KMS-11 (cell line): ENCODE data around the gene ABCD1.

Experiments used
- H2AFZ ChIP-seq: fragments of 200-600 bp; sonication (generic); 2 replicates; pipeline ENCODE4 v1.6.1; 2016; ENCODE audit warnings: antibody characterized with exemption, mixed run types, low read depth
- H3K27ac ChIP-seq: fragments of 200-600 bp; sonication (generic); 2 replicates; pipeline ENCODE4 v1.6.1; 2016; ENCODE audit warnings: mild to moderate bottlenecking, mixed run types
- H3K27me3 ChIP-seq: fragments of 200-600 bp; sonication (generic); 2 replicates; pipeline ENCODE4 v1.6.1; 2017; ENCODE audit warnings: mild to moderate bottlenecking, low read depth, mixed run types, moderate library complexity; ENCODE audit not compliant: insufficient read depth
- H3K36me3 ChIP-seq: fragments of 200-600 bp; sonication (generic); 2 replicates; pipeline ENCODE4 v1.6.1; 2017; ENCODE audit warnings: mild to moderate bottlenecking, mixed run types; ENCODE audit not compliant: insufficient read depth
- H3K4me1 ChIP-seq: fragments of 200-600 bp; sonication (generic); 2 replicates; pipeline ENCODE4 v1.6.1; 2016; ENCODE audit warnings: mild to moderate bottlenecking, low read depth, mixed run types; ENCODE audit not compliant: poor library complexity, severe bottlenecking
- H3K4me2 ChIP-seq: fragments of 200-600 bp; sonication (generic); 2 replicates; pipeline ENCODE4 v1.7.0; 2016; ENCODE audit warnings: mild to moderate bottlenecking, mixed run types
- H3K4me3 ChIP-seq: fragments of 200-600 bp; sonication (generic); IDR thresholded peaks from 2 replicates; pipeline ENCODE4 v1.6.1; 2017; ENCODE audit warnings: low read depth, low read length, mixed read lengths; ENCODE audit not compliant: insufficient read depth
- H3K79me2 ChIP-seq: fragments of 200-600 bp; sonication (generic); 2 replicates; pipeline ENCODE4 v1.6.1; 2016; ENCODE audit warnings: low read depth, mixed run types; ENCODE audit not compliant: insufficient read depth
- H3K9ac ChIP-seq: fragments of 200-600 bp; sonication (generic); 2 replicates; pipeline ENCODE4 v1.6.1; 2016; ENCODE audit warnings: mild to moderate bottlenecking, mixed run types
- H4K20me1 ChIP-seq: fragments of 200-600 bp; sonication (generic); 2 replicates; pipeline ENCODE4 v1.6.1; 2016; ENCODE audit warnings: mild to moderate bottlenecking, mixed run types; ENCODE audit not compliant: insufficient read depth
- TF ChIP-seq, protein P1 (sequence below): fragments of 200-600 bp; sonication (generic); conservative IDR thresholded peaks from 2 replicates; pipeline ENCODE4 v1.6.1; 2017; ENCODE audit warnings: low read depth, mild to moderate bottlenecking, antibody characterized with exemption, low read length, moderate library complexity, mixed read lengths

ABCD1 gene

DNA sequence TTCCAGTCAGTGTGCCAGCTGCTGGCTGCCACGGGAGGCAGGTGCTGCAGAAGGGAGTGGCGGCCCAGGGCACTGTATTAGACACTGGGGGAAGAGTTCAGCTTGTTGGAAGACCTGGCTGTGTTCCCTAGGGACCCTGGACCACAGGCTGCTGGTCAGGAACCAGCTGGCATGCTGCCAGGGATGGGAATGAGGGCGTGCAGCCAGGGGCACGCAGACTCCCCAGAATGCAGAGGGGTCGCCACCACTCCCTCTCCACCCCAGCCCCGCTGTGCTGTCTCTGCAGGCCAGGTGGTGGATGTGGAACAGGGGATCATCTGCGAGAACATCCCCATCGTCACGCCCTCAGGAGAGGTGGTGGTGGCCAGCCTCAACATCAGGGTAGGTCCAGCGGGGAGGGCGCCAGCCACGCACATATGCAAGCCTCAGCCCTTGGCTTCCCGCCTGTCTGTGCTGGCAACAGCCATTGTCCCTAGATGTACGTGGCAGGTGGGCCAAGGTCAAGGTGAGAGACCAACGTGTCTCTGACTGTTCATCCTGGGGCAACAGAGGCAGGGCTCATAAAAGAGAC is 12.3 kb downstream of the ABCD1 start:
- Histone ChIP-seq H2AFZ (no peak overlapping the region), H3K9ac (no peak overlapping the region), H3K4me3 (no peak overlapping the region), H3K27ac (no peak overlapping the region), H3K4me2 (no peak overlapping the region), H3K27me3 (no peaks in the 10 kb centered on the region), H3K4me1 (no peaks in the 10 kb centered on the region), H3K36me3 (no peaks in the 10 kb centered on the region), H3K79me2 (no peaks in the 10 kb centered on the region), H4K20me1 (no peaks in the 10 kb centered on the region)
- TF ChIP-seq, protein P1, sequence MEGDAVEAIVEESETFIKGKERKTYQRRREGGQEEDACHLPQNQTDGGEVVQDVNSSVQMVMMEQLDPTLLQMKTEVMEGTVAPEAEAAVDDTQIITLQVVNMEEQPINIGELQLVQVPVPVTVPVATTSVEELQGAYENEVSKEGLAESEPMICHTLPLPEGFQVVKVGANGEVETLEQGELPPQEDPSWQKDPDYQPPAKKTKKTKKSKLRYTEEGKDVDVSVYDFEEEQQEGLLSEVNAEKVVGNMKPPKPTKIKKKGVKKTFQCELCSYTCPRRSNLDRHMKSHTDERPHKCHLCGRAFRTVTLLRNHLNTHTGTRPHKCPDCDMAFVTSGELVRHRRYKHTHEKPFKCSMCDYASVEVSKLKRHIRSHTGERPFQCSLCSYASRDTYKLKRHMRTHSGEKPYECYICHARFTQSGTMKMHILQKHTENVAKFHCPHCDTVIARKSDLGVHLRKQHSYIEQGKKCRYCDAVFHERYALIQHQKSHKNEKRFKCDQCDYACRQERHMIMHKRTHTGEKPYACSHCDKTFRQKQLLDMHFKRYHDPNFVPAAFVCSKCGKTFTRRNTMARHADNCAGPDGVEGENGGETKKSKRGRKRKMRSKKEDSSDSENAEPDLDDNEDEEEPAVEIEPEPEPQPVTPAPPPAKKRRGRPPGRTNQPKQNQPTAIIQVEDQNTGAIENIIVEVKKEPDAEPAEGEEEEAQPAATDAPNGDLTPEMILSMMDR, result no peak

DNA sequence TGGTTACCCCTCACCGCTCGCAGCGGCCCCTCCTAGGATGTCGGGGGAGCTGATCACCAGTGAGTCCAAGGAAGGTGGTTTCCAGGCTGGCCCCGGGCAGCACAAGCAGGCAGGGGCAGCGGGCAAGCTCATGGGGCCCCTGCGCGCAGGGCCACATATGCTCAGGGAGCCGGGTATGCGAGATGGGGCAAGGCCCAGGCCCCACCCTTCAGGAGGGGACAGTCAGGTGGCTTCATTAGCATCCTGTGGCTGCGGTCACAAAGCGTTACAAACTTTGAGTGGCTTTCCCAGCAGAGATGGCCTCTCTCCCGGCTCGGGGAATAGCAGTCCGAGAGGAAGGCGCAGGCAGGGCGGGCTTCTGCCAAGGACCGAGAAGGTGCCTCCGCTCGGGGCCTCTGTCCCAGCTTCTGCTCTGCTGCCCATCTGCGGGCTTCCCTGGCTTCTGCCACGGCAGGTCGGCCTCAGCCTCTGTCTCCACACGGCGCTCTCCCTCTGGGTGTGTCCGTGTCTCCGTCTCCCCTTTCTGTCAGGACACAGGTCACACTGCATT is 13.5 kb downstream of the ABCD1 start:
- Histone ChIP-seq H2AFZ (no peak overlapping the region), H4K20me1 (no peaks in the 10 kb centered on the region), H3K4me3 (no peak overlapping the region), H3K4me2 (no peak overlapping the region), H3K27me3 (no peaks in the 10 kb centered on the region), H3K4me1 (no peaks in the 10 kb centered on the region), H3K79me2 (no peaks in the 10 kb centered on the region), H3K9ac (no peak overlapping the region), H3K27ac (no peak overlapping the region), H3K36me3 (no peaks in the 10 kb centered on the region)
- TF ChIP-seq, protein P1, result no peak

- Histone ChIP-seq H3K9ac (no peak overlapping the region), H2AFZ (no peak overlapping the region)
- TF ChIP-seq, protein P1, result no peak
Observed at GRCh38 chrX:153739754-153740486, 15.3 kb downstream of the ABCD1 start.

DNA sequence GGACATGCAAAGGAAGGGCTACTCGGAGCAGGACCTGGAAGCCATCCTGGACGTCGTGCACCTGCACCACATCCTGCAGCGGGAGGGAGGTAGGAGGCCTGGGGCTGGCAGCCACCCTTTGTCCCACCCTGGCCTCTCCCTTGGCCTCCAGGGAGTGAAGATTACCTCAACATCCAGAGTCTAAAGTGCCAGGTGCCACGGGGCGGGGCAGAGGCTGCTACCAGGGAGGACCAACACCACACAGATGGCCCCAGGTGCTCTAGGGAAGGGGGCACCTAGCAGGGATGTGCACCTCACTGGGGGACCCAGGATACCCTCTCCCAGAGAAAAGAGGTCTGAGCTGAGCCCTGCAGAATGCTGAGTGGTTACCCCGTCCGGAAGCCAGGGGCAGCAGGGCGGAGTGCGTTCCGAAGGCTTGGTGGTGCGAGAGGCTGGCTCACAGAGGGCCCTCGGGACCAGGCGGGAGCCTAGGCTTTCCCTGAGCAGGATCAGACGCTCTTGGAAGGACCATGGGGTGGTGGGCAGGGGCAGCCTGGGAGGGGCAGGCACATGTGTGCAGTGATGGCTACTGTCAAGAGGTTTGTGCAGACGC is 16.1 kb downstream of the ABCD1 start:
- Histone ChIP-seq H3K4me2 (no peak overlapping the region), H3K36me3 (no peaks in the 10 kb centered on the region), H3K4me3 (no peak overlapping the region), H3K27me3 (no peaks in the 10 kb centered on the region), H3K79me2 (no peaks in the 10 kb centered on the region), H3K4me1 (no peaks in the 10 kb centered on the region), H4K20me1 (no peaks in the 10 kb centered on the region), H3K27ac (no peak overlapping the region), H3K9ac (no peak overlapping the region), H2AFZ (no peak overlapping the region)
- TF ChIP-seq, protein P1, result no peak

More at GRCh38 chrX:153739754-153740486, 15.3 kb downstream of the ABCD1 start:
- H4K20me1 ChIP-seq, result no peaks in the 10 kb centered on the region
- no peaks in the 10 kb centered on the region for H3K79me2 ChIP-seq
- H3K36me3 ChIP-seq, result no peaks in the 10 kb centered on the region
- H3K4me3 ChIP-seq, result no peak overlapping the region
- H3K4me2 ChIP-seq, result no peak overlapping the region
- H3K27me3 ChIP-seq, result no peaks in the 10 kb centered on the region
- no peaks in the 10 kb centered on the region for H3K4me1 ChIP-seq
- H3K27ac ChIP-seq, result no peak overlapping the region
